SK-N-SH (cell line): Measurements from ENCODE around the gene METTL4. TPM values are rescaled to one million over a fixed set of nuclear protein-coding genes. Genes with fewer than 3 reads are reported as not detected.

Experiments used
- CTCF ChIA-PET: fragments of 300-600, 350-600 bp; formaldehyde crosslinking; extraction: SDS; loops from one replicate; lab custom pipeline; 2021; lab: Yijun Ruan, JAX
- POLR2A ChIA-PET: fragments of 350-600 bp; sonication (Branson Sonifier 250); formaldehyde crosslinking; extraction: SDS; loops from one replicate; lab custom pipeline; 2020; ENCODE audit warnings: antibody characterized with exemption, inconsistent platforms; lab: Yijun Ruan, JAX
- DNase-seq: peaks from one replicate; pipeline ENCODE4 v3.0.0; 2012
- H2AFZ ChIP-seq: fragments of 200-600 bp; sonication (generic); 2 replicates; pipeline ENCODE4 v1.8.1; 2016; ENCODE audit warnings: antibody characterized with exemption, mild to moderate bottlenecking, low read depth
- H3F3A ChIP-seq: fragments of 200-600 bp; sonication (generic); replicated peaks from 2 replicates; pipeline ENCODE3; 2016; ENCODE audit warnings: antibody characterized with exemption, mild to moderate bottlenecking; ENCODE audit not compliant: insufficient read depth
- H3K27ac ChIP-seq, 2 experiments: fragments of 200-500 bp in 1 of 2; fragments of 200-600 bp in 1 of 2; sonication (Bioruptor generic) in 1 of 2; sonication (generic), shearing (Covaris generic) in 1 of 2; 2 replicates each; pipeline versions ENCODE4 v1.5.1 to v1.6.1; 2014 to 2016; ENCODE audit warnings: low read depth in 2 of 2, inconsistent platforms in 1 of 2, low read length in 1 of 2, mild to moderate bottlenecking in 1 of 2, mixed read lengths in 1 of 2
- H3K27me3 ChIP-seq: fragments of 200-600 bp; sonication (generic), shearing (Covaris generic); 2 replicates; pipeline ENCODE4 v1.6.1; 2016; ENCODE audit warnings: mixed run types; ENCODE audit not compliant: insufficient read depth
- H3K36me3 ChIP-seq, 2 experiments: fragments of 200-500 bp in 1 of 2; fragments of 200-600 bp in 1 of 2; sonication (Bioruptor generic) in 1 of 2; sonication (generic) in 1 of 2; replicated peaks in 1 of 2; 2 replicates each; pipeline versions ENCODE3 to v1.5.1; 2014 to 2016; ENCODE audit warnings: low read length in 1 of 2, mild to moderate bottlenecking in 1 of 2; ENCODE audit not compliant: insufficient read depth in 2 of 2, control insufficient read depth in 1 of 2
- H3K4me1 ChIP-seq, 2 experiments: fragments of 200-500 bp in 1 of 2; fragments of 200-600 bp in 1 of 2; sonication (Bioruptor generic) in 1 of 2; sonication (generic), shearing (Covaris generic) in 1 of 2; 2 replicates each; pipeline versions ENCODE4 v1.5.1 to v1.6.1; 2014 to 2016; ENCODE audit warnings: low read depth in 1 of 2, low read length in 1 of 2, mixed run types in 1 of 2; ENCODE audit not compliant: insufficient read depth in 2 of 2, control insufficient read depth in 1 of 2
- H3K4me2 ChIP-seq: fragments of 200-600 bp; sonication (generic), shearing (Covaris generic); 2 replicates; pipeline ENCODE4 v1.6.1; 2017; ENCODE audit warnings: mixed run types
- H3K4me3 ChIP-seq, 2 experiments: fragments of 200-500 bp in 1 of 2; fragments of 200-600 bp in 1 of 2; sonication (Bioruptor generic) in 1 of 2; sonication (generic), shearing (Covaris generic) in 1 of 2; 2 replicates each; pipeline versions ENCODE4 v1.5.1 to v1.8.1; 2014 to 2016; ENCODE audit warnings: low read depth in 2 of 2, inconsistent platforms in 1 of 2, low read length in 1 of 2, mild to moderate bottlenecking in 1 of 2, mixed read lengths in 1 of 2, moderate library complexity in 1 of 2
- H3K79me2 ChIP-seq: fragments of 200-600 bp; sonication (generic); 2 replicates; pipeline ENCODE4 v1.8.1; 2017; ENCODE audit warnings: mild to moderate bottlenecking; ENCODE audit not compliant: insufficient read depth
- H3K9ac ChIP-seq: fragments of 200-600 bp; sonication (generic); 2 replicates; pipeline ENCODE4 v1.6.1; 2017; ENCODE audit warnings: mixed run types
- H3K9me2 ChIP-seq: fragments of 200-600 bp; sonication (generic); 2 replicates; pipeline ENCODE4 v1.6.1; 2017; ENCODE audit warnings: mixed run types
- H3K9me3 ChIP-seq: fragments of 200-600 bp; sonication (generic); 2 replicates; pipeline ENCODE4 v1.6.1; 2017; ENCODE audit warnings: mixed run types, mild to moderate bottlenecking, moderate library complexity
- H4K20me1 ChIP-seq: fragments of 200-600 bp; sonication (generic); 2 replicates; pipeline ENCODE4 v1.6.1; 2017; ENCODE audit warnings: mild to moderate bottlenecking, mixed run types; ENCODE audit not compliant: insufficient read depth
- EZH2phosphoT487 ChIP-seq: fragments of 200-600 bp; sonication (generic); IDR thresholded peaks from 2 replicates; pipeline ENCODE4 v1.6.1; 2017; ENCODE audit warnings: low read depth, mixed run types, mild to moderate bottlenecking, antibody characterized with exemption, moderate library complexity, borderline replicate concordance
- FOSL2 ChIP-seq: IDR thresholded peaks from 2 replicates; pipeline ENCODE4 v1.4.0; 2012; ENCODE audit warnings: low read depth, mild to moderate bottlenecking, moderate library complexity, borderline replicate concordance
- FOXM1 ChIP-seq: IDR thresholded peaks from 2 replicates; pipeline ENCODE4 v1.4.0; 2012; ENCODE audit warnings: low read depth, mild to moderate bottlenecking
- GABPA ChIP-seq: IDR thresholded peaks from 2 replicates; pipeline ENCODE4 v1.4.0; 2012; ENCODE audit warnings: low read depth, mild to moderate bottlenecking
- IRF3 ChIP-seq: fragments of 150-350 bp; IDR thresholded peaks from 2 replicates; pipeline ENCODE4 v1.6.1; 2016; ENCODE audit warnings: mild to moderate bottlenecking, low read depth, low read length
- NFIC ChIP-seq: IDR thresholded peaks from 2 replicates; pipeline ENCODE4 v1.4.0; 2012; ENCODE audit warnings: borderline replicate concordance
- RFX5 ChIP-seq: IDR thresholded peaks from 2 replicates; pipeline ENCODE4 v1.6.1; 2012; ENCODE audit warnings: mild to moderate bottlenecking, improper control_type of control experiment, low read length
- TEAD4 ChIP-seq: IDR thresholded peaks from 2 replicates; pipeline ENCODE4 v1.4.0; 2012; ENCODE audit warnings: mild to moderate bottlenecking, borderline replicate concordance; ENCODE audit not compliant: insufficient read depth
- WGBS: methylation state at CpG from one replicate; pipeline ENCODE4 v1.1.6; 2017; ENCODE audit warnings: low lambda C conversion rate; 5-methylcytosine and 5-hydroxymethylcytosine counted together
- polyA plus RNA-seq, 3 experiments: library from polyadenylated mRNA; depleted of rRNA; stranded (reverse); fragments of >200 nt; gene quantifications; 2 replicates each; pipeline ENCODE4 v1.2.3, GENCODE V29; 2012
- TF ChIP-seq, protein P1 (sequence below): IDR thresholded peaks from 2 replicates; pipeline ENCODE4 v1.4.0; 2012; ENCODE audit warnings: low read depth, borderline replicate concordance
- TF ChIP-seq, protein P2 (sequence below): IDR thresholded peaks from 2 replicates; pipeline ENCODE4 v1.4.0; 2012; ENCODE audit warnings: low read depth
- TF ChIP-seq, protein P3 (sequence below): fragments of 200-600 bp; sonication (generic); IDR thresholded peaks from 2 replicates; pipeline ENCODE4 v1.6.1; 2017; ENCODE audit warnings: antibody characterized with exemption, mild to moderate bottlenecking, moderate library complexity

METTL4 gene
- polyA plus RNA-seq, 1 of the 3 experiments (the other 2 are of a cell fraction) = 2.9 TPM

- WGBS = 96% methylated on average over 5 of the region's 5 CpGs
- Histone ChIP-seq H3F3A (no peaks in the 10 kb centered on the region), H2AFZ (no peak overlapping the region), H4K20me1 (no peaks in the 10 kb centered on the region), H3K27ac (no peak overlapping the region), H3K36me3 (peaks cover 39 to 54% of the 10 kb centered on the region in 2 experiments), H3K79me2 (no peaks in the 10 kb centered on the region), H3K4me3 (no peak overlapping the region), H3K9me2 (no peaks in the 10 kb centered on the region), H3K9me3 (no peaks in the 10 kb centered on the region), H3K27me3 (no peaks in the 10 kb centered on the region), H3K4me2 (no peak overlapping the region), H3K4me1 (peaks cover 0 to 2% of the 10 kb centered on the region in 2 experiments; a peak in 1 of 4 replicates), H3K9ac (no peak overlapping the region)
- TF ChIP-seq GABPA (no peak), FOXM1 (no peak), IRF3 (no peak), TEAD4 (no peak), FOSL2 (no peak)
- TF ChIP-seq, protein P1, sequence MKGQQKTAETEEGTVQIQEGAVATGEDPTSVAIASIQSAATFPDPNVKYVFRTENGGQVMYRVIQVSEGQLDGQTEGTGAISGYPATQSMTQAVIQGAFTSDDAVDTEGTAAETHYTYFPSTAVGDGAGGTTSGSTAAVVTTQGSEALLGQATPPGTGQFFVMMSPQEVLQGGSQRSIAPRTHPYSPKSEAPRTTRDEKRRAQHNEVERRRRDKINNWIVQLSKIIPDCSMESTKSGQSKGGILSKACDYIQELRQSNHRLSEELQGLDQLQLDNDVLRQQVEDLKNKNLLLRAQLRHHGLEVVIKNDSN = no peak
- TF ChIP-seq, protein P2, sequence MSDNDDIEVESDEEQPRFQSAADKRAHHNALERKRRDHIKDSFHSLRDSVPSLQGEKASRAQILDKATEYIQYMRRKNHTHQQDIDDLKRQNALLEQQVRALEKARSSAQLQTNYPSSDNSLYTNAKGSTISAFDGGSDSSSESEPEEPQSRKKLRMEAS = no peak
- DNase-seq = no peak
- ChIA-PET CTCF (no interaction called here), POLR2A (no interaction called here)
Measured at GRCh38 chr18:2610549-2610948, 39.2 kb upstream of the METTL4 start.

GRCh38 chr18:2609604-2610003 is 38.3 kb upstream of the METTL4 start:
- H2AFZ ChIP-seq = no peak overlapping the region
- ChIA-PET CTCF (no interaction called here), POLR2A (no interaction called here)

More at GRCh38 chr18:2609604-2610003, 38.3 kb upstream of the METTL4 start:
- H4K20me1 ChIP-seq = no peaks in the 10 kb centered on the region
- H3K79me2 ChIP-seq = no peaks in the 10 kb centered on the region
- no peaks in the 10 kb centered on the region for H3F3A ChIP-seq
- H3K9me2 ChIP-seq = no peaks in the 10 kb centered on the region
- H3K4me2 ChIP-seq = no peak overlapping the region
- no peak overlapping the region for H3K4me3 ChIP-seq
- TF ChIP-seq NFIC (no peak), RFX5 (no peak), EZH2phosphoT487 (no peak)
- TF ChIP-seq, protein P3, sequence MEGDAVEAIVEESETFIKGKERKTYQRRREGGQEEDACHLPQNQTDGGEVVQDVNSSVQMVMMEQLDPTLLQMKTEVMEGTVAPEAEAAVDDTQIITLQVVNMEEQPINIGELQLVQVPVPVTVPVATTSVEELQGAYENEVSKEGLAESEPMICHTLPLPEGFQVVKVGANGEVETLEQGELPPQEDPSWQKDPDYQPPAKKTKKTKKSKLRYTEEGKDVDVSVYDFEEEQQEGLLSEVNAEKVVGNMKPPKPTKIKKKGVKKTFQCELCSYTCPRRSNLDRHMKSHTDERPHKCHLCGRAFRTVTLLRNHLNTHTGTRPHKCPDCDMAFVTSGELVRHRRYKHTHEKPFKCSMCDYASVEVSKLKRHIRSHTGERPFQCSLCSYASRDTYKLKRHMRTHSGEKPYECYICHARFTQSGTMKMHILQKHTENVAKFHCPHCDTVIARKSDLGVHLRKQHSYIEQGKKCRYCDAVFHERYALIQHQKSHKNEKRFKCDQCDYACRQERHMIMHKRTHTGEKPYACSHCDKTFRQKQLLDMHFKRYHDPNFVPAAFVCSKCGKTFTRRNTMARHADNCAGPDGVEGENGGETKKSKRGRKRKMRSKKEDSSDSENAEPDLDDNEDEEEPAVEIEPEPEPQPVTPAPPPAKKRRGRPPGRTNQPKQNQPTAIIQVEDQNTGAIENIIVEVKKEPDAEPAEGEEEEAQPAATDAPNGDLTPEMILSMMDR = no peak
- TF ChIP-seq, protein P2 = no peak
- H3K36me3 ChIP-seq = peaks cover 29 to 44% of the 10 kb centered on the region in 2 experiments
- DNase-seq = no peak
- peaks cover 0 to 6% of the 10 kb centered on the region in 2 experiments; a peak in 1 of 4 replicates for H3K4me1 ChIP-seq
- no peaks in the 10 kb centered on the region for H3K9me3 ChIP-seq
- H3K27me3 ChIP-seq = no peaks in the 10 kb centered on the region
- H3K27ac ChIP-seq = no peak overlapping the region
- H3K9ac ChIP-seq = no peak overlapping the region
- 95% methylated on average over 2 of the region's 2 CpGs for WGBS
